GM12801 (cell line): ENCODE measurements around the gene WHRN.

Source experiments
- CTCF ChIP-seq: IDR thresholded peaks from one replicate; pipeline ENCODE4 v1.5.1; 2011; ENCODE audit warnings: control low read depth; ENCODE audit not compliant: insufficient read length; ENCODE audit errors: extremely low read depth

Gene WHRN

GRCh38 chr9:114505187-114506081 is at the start of gene WHRN:
WHRN (minus strand) TSS chr9:114505473; CDS start chr9:114504801, 672 bp downstream.
- TF ChIP-seq CTCF: no peak

- no peak for TF ChIP-seq CTCF
Observed at GRCh38 chr9:114553202-114553601, 47.9 kb upstream of the WHRN start.

- TF ChIP-seq CTCF: no peak
Observed at GRCh38 chr9:114552706-114553105, 47.4 kb upstream of the WHRN start.

GRCh38 chr9:114551750-114552685 is 46.7 kb upstream of the WHRN start:
- TF ChIP-seq CTCF: no peak

GRCh38 chr9:114549697-114550330 is 44.5 kb upstream of the WHRN start:
- TF ChIP-seq CTCF: no peak

- TF ChIP-seq CTCF: no peak
Observed at GRCh38 chr9:114546851-114547250, 41.6 kb upstream of the WHRN start.

GRCh38 chr9:114545055-114545454 is 39.8 kb upstream of the WHRN start:
- no peak for TF ChIP-seq CTCF
